ENCODE measurements around the gene KCNIP4.

Gene KCNIP4

DNA sequence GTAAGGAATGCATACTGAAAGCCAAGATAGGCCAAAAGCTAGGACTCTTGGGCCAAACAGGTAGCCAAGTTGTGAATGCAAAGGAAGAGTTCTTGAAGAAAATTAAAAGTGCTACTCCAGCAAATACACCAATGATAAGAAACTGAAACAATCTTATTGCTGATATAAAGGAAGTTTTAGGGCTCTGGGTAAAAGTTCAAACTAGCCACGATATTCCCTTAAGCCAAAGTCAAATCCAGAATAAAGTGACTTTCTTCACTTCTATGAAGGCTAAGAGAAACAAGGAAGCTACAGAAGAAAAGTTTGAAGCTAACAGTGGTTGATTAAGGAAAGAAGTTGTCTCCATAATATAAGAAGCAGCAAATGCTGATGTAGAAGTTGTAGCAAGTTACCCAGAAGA lies 850.7 kb downstream of the KCNIP4 start:
- TF ChIP-seq, protein P1, sequence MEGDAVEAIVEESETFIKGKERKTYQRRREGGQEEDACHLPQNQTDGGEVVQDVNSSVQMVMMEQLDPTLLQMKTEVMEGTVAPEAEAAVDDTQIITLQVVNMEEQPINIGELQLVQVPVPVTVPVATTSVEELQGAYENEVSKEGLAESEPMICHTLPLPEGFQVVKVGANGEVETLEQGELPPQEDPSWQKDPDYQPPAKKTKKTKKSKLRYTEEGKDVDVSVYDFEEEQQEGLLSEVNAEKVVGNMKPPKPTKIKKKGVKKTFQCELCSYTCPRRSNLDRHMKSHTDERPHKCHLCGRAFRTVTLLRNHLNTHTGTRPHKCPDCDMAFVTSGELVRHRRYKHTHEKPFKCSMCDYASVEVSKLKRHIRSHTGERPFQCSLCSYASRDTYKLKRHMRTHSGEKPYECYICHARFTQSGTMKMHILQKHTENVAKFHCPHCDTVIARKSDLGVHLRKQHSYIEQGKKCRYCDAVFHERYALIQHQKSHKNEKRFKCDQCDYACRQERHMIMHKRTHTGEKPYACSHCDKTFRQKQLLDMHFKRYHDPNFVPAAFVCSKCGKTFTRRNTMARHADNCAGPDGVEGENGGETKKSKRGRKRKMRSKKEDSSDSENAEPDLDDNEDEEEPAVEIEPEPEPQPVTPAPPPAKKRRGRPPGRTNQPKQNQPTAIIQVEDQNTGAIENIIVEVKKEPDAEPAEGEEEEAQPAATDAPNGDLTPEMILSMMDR (conservative IDR thresholded peaks at IDR 0.05; ENCODE audit: low read depth, low read length), result no peak
- no peak overlapping the region for H3K4me3 ChIP-seq (ENCODE audit: low read depth, low read length)
- no peak for DNase-seq (ENCODE audit: low read depth)

DNA sequence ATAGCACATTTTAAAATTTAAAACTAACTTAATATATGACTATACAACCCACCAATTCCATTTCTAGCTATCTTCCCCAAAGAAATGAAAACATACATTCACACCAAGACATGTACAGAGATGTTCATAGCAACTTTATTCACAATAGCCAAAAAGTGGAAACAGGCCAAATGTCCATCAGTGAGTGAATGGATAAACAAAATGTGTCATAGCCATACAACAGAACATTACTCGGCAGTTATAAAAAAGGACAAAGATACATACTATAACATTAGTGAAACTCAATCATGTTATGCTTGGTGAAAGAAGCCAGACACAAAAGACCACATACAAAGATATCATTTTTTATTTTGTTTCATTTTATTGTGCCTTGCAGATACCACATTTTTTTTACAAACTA lies 851.5 kb downstream of the KCNIP4 start:
- DNase-seq (ENCODE audit: low read depth), result no peak
- no peak overlapping the region for H3K4me3 ChIP-seq (ENCODE audit: low read depth, low read length)
- TF ChIP-seq, protein P1 (conservative IDR thresholded peaks at IDR 0.05; ENCODE audit: low read depth, low read length), result no peak

DNA sequence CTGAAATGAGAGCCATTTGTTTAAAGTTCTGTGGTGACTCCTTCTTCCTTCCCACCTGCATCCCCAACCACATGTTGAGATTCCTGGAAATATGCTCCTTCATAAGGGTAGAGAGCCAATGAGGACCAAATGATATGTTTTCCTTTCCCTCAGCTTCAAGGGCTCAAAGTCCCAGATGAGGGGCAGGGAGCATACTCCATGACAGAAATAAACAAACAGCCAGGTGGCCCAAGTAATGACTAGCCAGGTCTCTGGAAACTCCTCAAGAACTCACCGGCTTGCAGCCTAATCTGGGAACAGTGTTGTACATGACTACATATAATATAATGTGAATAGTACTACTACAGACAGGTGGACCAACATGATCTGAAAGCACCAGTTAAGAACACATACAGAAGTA lies 856.0 kb downstream of the KCNIP4 start:
- TF ChIP-seq, protein P1 (conservative IDR thresholded peaks at IDR 0.05; ENCODE audit: low read depth, low read length), result no peak
- no peak for DNase-seq (ENCODE audit: low read depth)

DNA sequence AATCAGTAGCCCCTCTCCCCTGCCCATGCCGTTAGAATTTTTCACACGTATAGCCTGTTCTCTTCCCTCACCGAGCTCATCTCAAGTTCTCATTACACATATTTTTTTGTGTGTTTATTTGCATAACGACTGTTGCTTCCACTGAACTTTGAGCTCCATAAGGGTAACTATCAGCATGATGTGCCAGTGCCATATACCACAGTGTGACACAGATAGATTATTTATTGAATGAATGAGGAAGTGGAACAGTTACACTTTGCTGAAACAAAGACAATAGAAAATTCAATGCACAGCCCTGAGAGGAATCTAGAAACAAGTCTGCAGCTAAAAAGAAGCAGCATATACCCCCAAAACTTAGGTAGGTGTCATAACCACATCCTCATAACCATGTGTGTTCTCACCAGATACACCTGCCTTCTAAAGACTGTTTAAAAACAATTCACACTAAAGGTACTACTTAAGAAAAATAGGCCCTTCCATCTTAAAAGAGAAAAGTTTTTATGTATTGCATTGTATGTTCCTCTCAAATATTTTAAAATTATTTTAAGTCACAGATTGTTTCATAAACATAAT lies 858.4 kb downstream of the KCNIP4 start:
- no peak for DNase-seq (ENCODE audit: low read depth)
- TF ChIP-seq, protein P1 (conservative IDR thresholded peaks at IDR 0.05; ENCODE audit: low read depth, low read length), result no peak
- no peak overlapping the region for H3K4me3 ChIP-seq (ENCODE audit: low read depth, low read length)

More for the DNA sequence above, 856.0 kb downstream of the KCNIP4 start:
- H3K4me3 ChIP-seq (ENCODE audit: low read depth, low read length), result no peak overlapping the region

DNA sequence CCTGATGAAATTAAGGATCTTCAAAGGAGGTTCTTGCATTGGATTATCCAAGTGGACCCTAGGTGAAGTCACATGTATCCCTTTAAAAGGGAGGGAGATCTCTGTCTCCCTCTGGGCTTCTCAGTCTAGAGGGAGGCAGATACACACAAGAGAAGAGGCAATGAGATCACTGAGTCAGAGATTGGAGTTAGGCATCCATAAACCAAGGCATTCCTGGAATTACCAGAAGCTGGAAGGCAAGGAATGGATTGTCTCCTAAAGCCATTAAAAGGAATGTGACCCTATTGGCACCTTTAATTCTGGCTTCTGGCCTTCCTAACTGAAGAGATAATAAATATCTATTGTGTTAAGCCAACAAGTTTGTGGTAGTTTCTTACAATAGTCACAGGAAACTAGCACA lies 865.2 kb downstream of the KCNIP4 start:
- DNase-seq (ENCODE audit: low read depth), result no peak
- TF ChIP-seq, protein P1 (conservative IDR thresholded peaks at IDR 0.05; ENCODE audit: low read depth, low read length), result no peak
- H3K4me3 ChIP-seq (ENCODE audit: low read depth, low read length), result no peak overlapping the region

DNA sequence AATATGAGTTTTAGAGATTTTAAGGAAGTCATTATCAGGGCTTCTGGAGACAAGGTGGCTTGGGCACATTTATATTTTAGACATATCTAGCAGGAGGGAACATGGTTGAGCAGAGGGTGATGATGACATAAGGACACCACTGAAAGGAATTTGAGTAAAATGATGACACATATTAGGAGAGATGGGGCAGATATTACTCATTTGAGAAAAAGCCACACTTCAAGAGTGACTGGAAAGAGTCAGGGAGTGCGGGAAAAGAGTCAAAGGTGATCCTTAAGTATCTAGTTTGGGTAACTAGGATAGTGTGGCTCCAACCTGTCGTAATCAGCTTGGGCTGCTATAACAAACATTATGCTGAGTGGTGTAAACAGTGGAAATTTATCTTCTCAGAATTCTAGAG lies 870.6 kb downstream of the KCNIP4 start:
- TF ChIP-seq, protein P1 (conservative IDR thresholded peaks at IDR 0.05; ENCODE audit: low read depth, low read length), result no peak
- DNase-seq (ENCODE audit: low read depth), result no peak
- no peak overlapping the region for H3K4me3 ChIP-seq (ENCODE audit: low read depth, low read length)

DNA sequence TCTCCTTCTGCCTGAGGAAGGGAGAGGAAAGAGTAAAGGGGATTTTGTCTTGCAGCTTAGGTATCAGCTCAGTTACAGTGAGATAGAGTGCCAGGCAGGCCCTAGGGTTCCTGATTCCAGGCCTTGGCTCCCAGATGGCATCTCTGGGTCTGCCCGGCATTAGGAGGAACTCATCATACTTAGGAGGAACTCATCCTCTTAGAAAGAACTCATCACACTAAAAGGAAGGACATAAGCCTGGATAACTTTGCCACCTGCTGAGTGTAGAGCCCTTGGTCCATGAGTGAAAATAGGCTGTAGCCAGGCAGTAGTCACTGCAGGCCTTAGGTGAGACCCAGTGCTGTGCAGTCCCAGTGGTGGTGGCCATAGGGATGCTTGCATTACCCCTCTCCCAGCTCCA lies 881.2 kb downstream of the KCNIP4 start:
- DNase-seq (ENCODE audit: low read depth), result no peak
- H3K4me3 ChIP-seq (ENCODE audit: low read depth, low read length), result no peak overlapping the region
- TF ChIP-seq, protein P1 (conservative IDR thresholded peaks at IDR 0.05; ENCODE audit: low read depth, low read length), result no peak

Measured in choroid plexus epithelial cell (primary cell).